PC-3 (cell line): ENCODE data around the gene HMCN1. TPM values are rescaled to one million over a fixed set of nuclear protein-coding genes. Genes with fewer than 3 reads are reported as not detected.

Experiments used
- ATAC-seq: fragments of 200-7000 bp; cut with Tn5 transposase; 2 replicates; pipeline ENCODE4 v1.9.1; 2020; ENCODE audit warnings: mild to moderate bottlenecking, moderate library complexity
- BruUV-seq: library from RNA; stranded (reverse); fragments of 400-500 nt; replicated peaks from 2 replicates; lab custom pipeline; 2021; lab: Mats Ljungman, UMichigan
- CTCF ChIA-PET: fragments of 300-600 bp; sonication (Branson Sonifier 250); formaldehyde crosslinking; loops from one replicate; lab custom pipeline; 2022; ENCODE audit warnings: antibody characterized with exemption; lab: Charles Lee
- POLR2A ChIA-PET: fragments of 300-600 bp; sonication (Branson Sonifier 250); formaldehyde crosslinking; loops from one replicate; lab custom pipeline; 2022; ENCODE audit warnings: antibody characterized with exemption; ENCODE audit not compliant: unreplicated experiment; lab: Charles Lee
- DNase-seq: peaks from one replicate; pipeline ENCODE4 v3.0.0-alpha.2; 2015
- H2AFZ ChIP-seq: fragments of 300-600 bp; sonication (generic); 2 replicates; pipeline ENCODE4 v1.6.0; 2016; ENCODE audit warnings: antibody characterized with exemption, low read length
- H3F3A ChIP-seq: fragments of 300-600 bp; sonication (generic); one replicate; pipeline ENCODE4 v1.6.0; 2017; ENCODE audit warnings: antibody characterized with exemption, low read length, control low read depth, mild to moderate bottlenecking; ENCODE audit not compliant: unreplicated experiment
- H3K27ac ChIP-seq: fragments of 300-600 bp; sonication (generic); 2 replicates; pipeline ENCODE4 v1.5.1; 2016; ENCODE audit warnings: mild to moderate bottlenecking, low read length
- H3K27me3 ChIP-seq: fragments of 300-600 bp; sonication (generic); 2 replicates; pipeline ENCODE4 v1.6.1; 2016; ENCODE audit warnings: low read length, mixed read lengths
- H3K36me3 ChIP-seq: fragments of 300-600 bp; sonication (generic); 2 replicates; pipeline ENCODE4 v1.6.1; 2016; ENCODE audit warnings: low read depth, mixed run types, low read length, mixed read lengths
- H3K4me1 ChIP-seq: fragments of 300-600 bp; sonication (generic); 2 replicates; pipeline ENCODE4 v1.5.1; 2016; ENCODE audit warnings: low read length; ENCODE audit not compliant: insufficient read depth
- H3K4me2 ChIP-seq: fragments of 300-600 bp; sonication (generic); 2 replicates; pipeline ENCODE4 v1.6.0; 2016; ENCODE audit warnings: low read length
- H3K4me3 ChIP-seq: fragments of 300-600 bp; sonication (generic); 2 replicates; pipeline ENCODE4 v1.5.1; 2016; ENCODE audit warnings: mild to moderate bottlenecking, low read length, mixed read lengths
- H3K79me2 ChIP-seq: fragments of 300-600 bp; sonication (generic); 2 replicates; pipeline ENCODE4 v1.6.1; 2017; ENCODE audit warnings: low read length, mixed read lengths
- H3K9ac ChIP-seq: fragments of 300-600 bp; sonication (generic); 2 replicates; pipeline ENCODE4 v1.6.0; 2016; ENCODE audit warnings: mild to moderate bottlenecking, low read length
- H3K9me2 ChIP-seq: fragments of 300-600 bp; sonication (generic); replicated peaks from 2 replicates; pipeline ENCODE4 v1.6.1; 2016; ENCODE audit warnings: mixed run types, low read length, mixed read lengths
- H3K9me3 ChIP-seq: fragments of 300-600 bp; sonication (generic); 2 replicates; pipeline ENCODE4 v1.6.1; 2016; ENCODE audit warnings: low read length, mixed read lengths
- H4K20me1 ChIP-seq: fragments of 300-600 bp; sonication (generic); 2 replicates; pipeline ENCODE4 v1.6.1; 2016; ENCODE audit warnings: low read length, mixed read lengths
- EZH2 ChIP-seq: fragments of 300-600 bp; sonication (generic); IDR thresholded peaks from one replicate; pipeline ENCODE4 v1.6.1; 2017; ENCODE audit warnings: antibody characterized with exemption, mild to moderate bottlenecking, low read length; ENCODE audit not compliant: unreplicated experiment
- EZH2phosphoT487 ChIP-seq: fragments of 300-600 bp; sonication (generic); IDR thresholded peaks from 2 replicates; pipeline ENCODE4 v1.6.1; 2018; ENCODE audit warnings: mild to moderate bottlenecking, antibody characterized with exemption, low read length, borderline replicate concordance
- intact Hi-C: fragments of 100-400 bp; cut with micrococcal nuclease; formaldehyde crosslinking; loops from 2 replicates; pipeline ENCODE4 v1.9.0; 2023
- total RNA-seq: library from RNA; depleted of rRNA; stranded (reverse); fragments of >200 nt; gene quantifications from 2 replicates; pipeline ENCODE4 v1.2.3, GENCODE V29; 2014
- TF ChIP-seq, protein P1 (sequence below): fragments of 300-600 bp; sonication (generic); conservative IDR thresholded peaks from 2 replicates; pipeline ENCODE4 v1.5.1; 2017; ENCODE audit warnings: antibody characterized with exemption, low read depth, mild to moderate bottlenecking, low read length

The HMCN1 gene
- total RNA-seq, 1 experiment from 2014 or later: 0.66 TPM

- Histone ChIP-seq H3K9ac (no peak overlapping the region), H3K4me3 (no peak overlapping the region), H3K36me3 (no peaks in the 10 kb centered on the region), H3F3A (no peaks in the 10 kb centered on the region), H3K4me2 (no peak overlapping the region), H3K4me1 (no peaks in the 10 kb centered on the region), H3K27me3 (no peaks in the 10 kb centered on the region), H3K9me3 (no peaks in the 10 kb centered on the region), H4K20me1 (no peaks in the 10 kb centered on the region), H2AFZ (no peak overlapping the region), H3K27ac (no peak overlapping the region), H3K79me2 (no peaks in the 10 kb centered on the region), H3K9me2 (no peaks in the 10 kb centered on the region)
- DNase-seq (no peak), ATAC-seq (no peak)
- intact Hi-C loops: no loop called here
- CTCF ChIA-PET: no interaction called here
- TF ChIP-seq EZH2phosphoT487 (no peak), EZH2 (no peak)
- TF ChIP-seq, protein P1, sequence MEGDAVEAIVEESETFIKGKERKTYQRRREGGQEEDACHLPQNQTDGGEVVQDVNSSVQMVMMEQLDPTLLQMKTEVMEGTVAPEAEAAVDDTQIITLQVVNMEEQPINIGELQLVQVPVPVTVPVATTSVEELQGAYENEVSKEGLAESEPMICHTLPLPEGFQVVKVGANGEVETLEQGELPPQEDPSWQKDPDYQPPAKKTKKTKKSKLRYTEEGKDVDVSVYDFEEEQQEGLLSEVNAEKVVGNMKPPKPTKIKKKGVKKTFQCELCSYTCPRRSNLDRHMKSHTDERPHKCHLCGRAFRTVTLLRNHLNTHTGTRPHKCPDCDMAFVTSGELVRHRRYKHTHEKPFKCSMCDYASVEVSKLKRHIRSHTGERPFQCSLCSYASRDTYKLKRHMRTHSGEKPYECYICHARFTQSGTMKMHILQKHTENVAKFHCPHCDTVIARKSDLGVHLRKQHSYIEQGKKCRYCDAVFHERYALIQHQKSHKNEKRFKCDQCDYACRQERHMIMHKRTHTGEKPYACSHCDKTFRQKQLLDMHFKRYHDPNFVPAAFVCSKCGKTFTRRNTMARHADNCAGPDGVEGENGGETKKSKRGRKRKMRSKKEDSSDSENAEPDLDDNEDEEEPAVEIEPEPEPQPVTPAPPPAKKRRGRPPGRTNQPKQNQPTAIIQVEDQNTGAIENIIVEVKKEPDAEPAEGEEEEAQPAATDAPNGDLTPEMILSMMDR: no peak
- no TSS peak for BruUV-seq
- POLR2A ChIA-PET: no interaction called here
These were observed 268.2 kb downstream of the HMCN1 start for GRCh38 chr1:186002406-186002805.

GRCh38 chr1:186009039-186009737, 275.0 kb downstream of the HMCN1 start:
- no peak for DNase-seq
- intact Hi-C loops: no loop called here

More at GRCh38 chr1:186009039-186009737, 275.0 kb downstream of the HMCN1 start:
- no peak for ATAC-seq
- Histone ChIP-seq H3K4me3 (no peak overlapping the region), H3K27me3 (no peaks in the 10 kb centered on the region), H2AFZ (no peak overlapping the region), H3K9me2 (no peaks in the 10 kb centered on the region), H3K27ac (no peak overlapping the region), H3K79me2 (no peaks in the 10 kb centered on the region), H3K9ac (no peak overlapping the region), H3K9me3 (no peaks in the 10 kb centered on the region), H3K4me1 (no peaks in the 10 kb centered on the region), H3K4me2 (no peak overlapping the region), H4K20me1 (no peaks in the 10 kb centered on the region), H3K36me3 (no peaks in the 10 kb centered on the region), H3F3A (no peaks in the 10 kb centered on the region)
- ChIA-PET POLR2A (no interaction called here), CTCF (no interaction called here)
- no peak for TF ChIP-seq EZH2phosphoT487
- no peak for TF ChIP-seq EZH2
- TF ChIP-seq, protein P1: no peak
- no TSS peak for BruUV-seq
